K562 (cell line): ENCODE results near the gene LST1. TPM values are rescaled to one million over a fixed set of nuclear protein-coding genes. Genes with fewer than 3 reads are reported as not detected.

Experiments
- ARID2 ChIP-seq: fragments of 450-650 bp; IDR thresholded peaks from 2 replicates; pipeline ENCODE4 v1.6.1; 2017; ENCODE audit warnings: antibody characterized with exemption, mild to moderate bottlenecking
- ARID4B ChIP-seq: sonication (generic); formaldehyde crosslinking; IDR thresholded peaks from 2 replicates; pipeline ENCODE4 v1.8.0; 2022; ENCODE audit warnings: mild to moderate bottlenecking, missing genetic modification reagents
- BHLHE40 ChIP-seq: IDR thresholded peaks from 2 replicates; pipeline ENCODE4 v1.6.1; 2011; ENCODE audit warnings: low read length, improper control_type of control experiment
- C11orf30 ChIP-seq: fragments of 450-650 bp; IDR thresholded peaks from 2 replicates; pipeline ENCODE4 v1.6.1; 2016; ENCODE audit warnings: low read depth, mild to moderate bottlenecking
- CREM ChIP-seq: IDR thresholded peaks from 2 replicates; pipeline ENCODE4 v1.6.1; 2014; ENCODE audit warnings: antibody characterized with exemption, low read depth
- DNMT1 ChIP-seq: fragments of 450-650 bp; IDR thresholded peaks from 2 replicates; pipeline ENCODE4 v1.6.1; 2016; ENCODE audit warnings: antibody characterized with exemption, mild to moderate bottlenecking
- E2F5 ChIP-seq: sonication (generic); formaldehyde crosslinking; IDR thresholded peaks from 2 replicates; pipeline ENCODE4 v1.8.0; 2022; ENCODE audit warnings: mild to moderate bottlenecking, missing genetic modification reagents
- ESRRA ChIP-seq: fragments of 450-650 bp; IDR thresholded peaks from 2 replicates; pipeline ENCODE4 v1.6.1; 2014; ENCODE audit warnings: low read depth, mild to moderate bottlenecking, moderate library complexity, borderline replicate concordance
- FOXK1 ChIP-seq: sonication (generic); formaldehyde crosslinking; IDR thresholded peaks from 2 replicates; pipeline ENCODE4 v1.8.0; 2022; ENCODE audit warnings: missing genetic modification reagents, mild to moderate bottlenecking, borderline replicate concordance
- HMBOX1 ChIP-seq: sonication (generic); IDR thresholded peaks from 2 replicates; pipeline ENCODE4 v1.6.1; 2016
- HMGXB4 ChIP-seq: sonication (generic); formaldehyde crosslinking; IDR thresholded peaks from 2 replicates; pipeline ENCODE4 v1.8.1; 2023; ENCODE audit warnings: mild to moderate bottlenecking, missing genetic modification reagents
- JUN ChIP-seq, 2 experiments: sonication (generic) in 1 of 2; formaldehyde crosslinking in 1 of 2; IDR thresholded peaks; 2 replicates each; pipeline versions ENCODE4 v1.6.1 to v1.8.0; 2012 to 2022; ENCODE audit warnings: borderline replicate concordance in 2 of 2, mild to moderate bottlenecking in 2 of 2, improper control_type of control experiment in 1 of 2, low read depth in 1 of 2, low read length in 1 of 2, missing genetic modification reagents in 1 of 2
- NEUROD1 ChIP-seq: fragments of 150-350 bp; IDR thresholded peaks from 2 replicates; pipeline ENCODE4 v1.6.1; 2014; ENCODE audit warnings: borderline replicate concordance, low read length, low read depth; ENCODE audit not compliant: partially characterized antibody
- NR3C1 ChIP-seq: sonication (generic); formaldehyde crosslinking; IDR thresholded peaks from 2 replicates; pipeline ENCODE4 v1.8.1; 2022; ENCODE audit warnings: missing genetic modification reagents
- TAL1 ChIP-seq: fragments of 450-650 bp; IDR thresholded peaks from 2 replicates; pipeline ENCODE4 v1.6.1; 2016; ENCODE audit warnings: mild to moderate bottlenecking
- ZBTB7A ChIP-seq: IDR thresholded peaks from 2 replicates; pipeline ENCODE4 v1.6.1; 2011; ENCODE audit warnings: low read depth, mild to moderate bottlenecking, low read length, moderate library complexity, borderline replicate concordance; ENCODE audit not compliant: control insufficient read depth
- ZNF347 ChIP-seq: fragments of 450-650 bp; formaldehyde crosslinking; IDR thresholded peaks from 2 replicates; pipeline ENCODE4 v1.4.0; 2020; ENCODE audit warnings: low read depth, mild to moderate bottlenecking, moderate library complexity
- ZNF384 ChIP-seq: IDR thresholded peaks from 2 replicates; pipeline ENCODE4 v1.6.1; 2012; ENCODE audit warnings: low read depth, low read length, improper control_type of control experiment
- ZNF445 ChIP-seq: fragments of 250-450 bp; sonication (Bioruptor Pico); IDR thresholded peaks from 2 replicates; pipeline ENCODE4 v1.4.0; 2020; ENCODE audit warnings: low read depth, mild to moderate bottlenecking, moderate library complexity
- ZNF780A ChIP-seq: fragments of 250-450 bp; sonication (Bioruptor Pico); IDR thresholded peaks from 2 replicates; pipeline ENCODE4 v1.5.0; 2021; ENCODE audit warnings: mild to moderate bottlenecking
- polyA plus RNA-seq, 8 experiments: library from polyadenylated mRNA; depleted of rRNA in 4 of 8; stranded (reverse) in 5 of 8; unstranded in 3 of 8; fragments of >200 nt; fragmentation: Nextera tagmentation in 2 of 8; fragmentation: Illumina TruSeq in 1 of 8; extraction: Ambion mirVana in 2 of 8; extraction: Trizol in 1 of 8; gene quantifications; 2 replicates each; pipeline versions ENCODE4 v1.2.1 to v1.2.3, GENCODE V29; 2011 to 2014; ENCODE audit warnings: inconsistent platforms in 1 of 8, missing spikeins in 1 of 8
- total RNA-seq, 7 experiments: library from RNA; depleted of rRNA in 6 of 7; stranded (reverse); fragments of >200 nt in 6 of 7; fragmentation: Illumina TruSeq in 2 of 7; extraction: Trizol in 2 of 7; gene quantifications; 2 replicates each; pipeline versions ENCODE4 v1.2.1 to v1.2.3, GENCODE V29; 2011 to 2021; ENCODE audit warnings: low replicate concordance in 1 of 7

Gene LST1
- total and polyA plus RNA-seq, 9 of the 15 experiments (the other 6 are each of a cell fraction or from before 2014, with no cell fraction given) = 0.82 to 7.8 (median 1.7) TPM

- TF ChIP-seq ARID2 (peak; percentile 84), DNMT1 (peak; percentile 16; the same call in 1 of the 2 replicates), NEUROD1 (peak; percentile 63), ZNF347 (no peak), TAL1 (no peak), ZNF384 (0 out of 2 replicates have a peak, but pooled peaks have one; percentile 3), CREM (peak; percentile 67), FOXK1 (CRISPR knock-in tag) (no peak), ZNF445 (CRISPR knock-in tag) (no peak), ZBTB7A (peak; percentile 29; the same call in 1 of the 2 replicates), ARID4B (CRISPR knock-in tag) (0 out of 2 replicates have a peak, but pooled peaks have one; percentile 12), NR3C1 (CRISPR knock-in tag) (no peak), ZNF780A (CRISPR knock-in tag) (no peak), HMGXB4 (CRISPR knock-in tag) (peak; percentile 74; the same call in 1 of the 2 replicates), E2F5 (CRISPR knock-in tag) (no peak), JUN (IDR thresholded peaks at IDR 0.05; ENCODE audit: borderline replicate concordance, low read depth, low read length) (peak; percentile 32; the same call in 1 of the 2 replicates), JUN (CRISPR knock-in tag; IDR thresholded peaks at IDR 0.05; ENCODE audit: borderline replicate concordance) (no peak; the same call in 1 of the 2 replicates), BHLHE40 (peak; percentile 42; the same call in 1 of the 2 replicates), C11orf30 (0 out of 2 replicates have a peak, but pooled peaks have one; percentile 7), ESRRA (peak; percentile 53; the same call in 1 of the 2 replicates), HMBOX1 (peak; percentile 79; the same call in 1 of the 2 replicates)
These were observed 39.6 kb upstream of the LST1 start, which contains the start of gene ATP6V1G2 (continued) for GRCh38 chr6:31546339-31546957.
